Measurements from ENCODE around the gene MSI2.

Gene MSI2

GRCh38 chr17:57633236-57633635 lies 376.9 kb downstream of the MSI2 start:
- FAIRE-seq, result no peak

DNA sequence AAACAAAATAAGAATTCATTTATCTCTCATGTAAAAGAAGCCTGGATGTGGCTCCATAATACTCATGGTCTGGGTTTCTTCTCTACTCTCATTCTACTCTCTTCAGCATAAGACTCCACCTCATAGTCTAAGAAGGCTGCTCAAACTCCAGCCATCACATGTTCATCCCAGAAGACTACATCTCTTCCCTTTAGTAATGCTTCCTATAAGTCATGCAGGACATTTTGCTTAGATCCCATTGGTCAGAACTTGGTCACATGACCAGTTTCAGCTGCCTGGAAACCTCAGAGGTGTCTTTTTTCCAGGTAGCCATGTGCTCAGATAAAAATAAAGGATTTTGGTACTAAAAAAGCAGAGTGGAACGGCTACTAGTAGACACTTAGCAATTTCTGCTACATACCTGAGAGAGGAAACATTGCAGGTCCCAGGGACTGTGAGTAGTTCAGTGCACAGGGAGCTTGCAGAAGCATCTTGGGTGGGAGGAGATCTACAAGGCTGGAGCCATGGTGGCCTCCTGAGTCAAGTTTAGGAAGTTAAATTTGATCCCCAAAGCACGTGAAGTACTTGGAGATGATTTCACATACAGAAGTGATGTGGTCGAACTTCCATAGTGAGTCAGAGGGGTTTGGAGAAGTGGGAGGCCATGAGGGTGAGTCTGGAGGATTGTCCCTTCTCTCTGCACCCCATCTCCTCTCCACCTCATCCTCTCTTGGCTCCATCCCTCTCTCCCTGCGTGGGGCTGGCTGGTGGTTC lies 378.6 kb downstream of the MSI2 start:
- no peak for FAIRE-seq

DNA sequence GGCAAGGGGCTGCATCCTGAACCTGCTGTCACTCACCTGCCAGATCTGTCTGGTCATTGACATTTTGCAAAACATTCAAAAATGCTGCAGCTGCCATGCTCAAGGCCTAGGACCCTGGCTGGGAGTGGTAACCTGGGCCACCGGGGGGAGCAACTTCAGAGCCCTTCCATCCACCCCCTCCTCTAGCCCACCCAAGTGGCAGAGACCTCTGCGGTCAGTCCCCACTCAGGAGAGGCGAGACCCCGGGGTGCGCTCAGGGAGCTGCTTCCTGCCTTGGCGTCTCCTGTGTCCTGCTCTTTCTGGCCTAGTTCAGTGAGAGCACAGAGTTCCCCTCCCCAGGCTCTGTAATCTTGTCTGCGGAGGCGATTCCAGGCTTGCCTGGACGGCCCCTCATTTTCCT lies 380.0 kb downstream of the MSI2 start:
- FAIRE-seq, result no peak

DNA sequence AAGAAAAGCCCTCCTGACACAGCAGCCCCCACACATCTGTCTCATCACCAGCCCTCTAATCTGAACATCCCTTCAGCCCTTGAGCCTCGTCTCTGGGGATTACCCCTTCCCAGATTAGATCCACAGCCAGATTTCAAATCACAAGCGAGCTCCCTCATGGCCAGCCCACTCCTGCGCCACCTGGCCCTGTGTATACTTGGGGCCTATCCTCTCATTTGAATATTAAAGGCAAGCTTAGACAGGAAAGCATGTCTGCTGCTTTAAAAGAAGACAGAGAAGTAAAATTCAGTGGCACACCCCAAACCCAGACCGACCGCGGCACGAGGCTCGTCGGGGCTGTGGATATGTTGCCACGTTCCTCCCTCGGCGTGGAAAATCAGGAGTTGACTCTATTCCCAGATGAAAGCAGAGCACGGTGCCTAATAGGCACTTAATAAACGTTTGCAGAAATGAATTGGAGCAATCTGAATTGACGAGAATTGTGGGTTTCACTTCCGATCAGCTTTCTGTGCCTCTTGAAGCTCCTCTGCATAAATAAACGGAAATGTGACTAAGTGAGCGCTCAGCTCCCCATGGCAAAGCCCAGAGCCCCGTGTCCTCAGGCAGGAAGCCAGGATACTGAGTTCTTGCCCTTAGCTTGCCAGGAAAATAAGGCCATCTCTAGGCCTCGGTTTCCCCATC lies 380.8 kb downstream of the MSI2 start:
- no peak for FAIRE-seq

DNA sequence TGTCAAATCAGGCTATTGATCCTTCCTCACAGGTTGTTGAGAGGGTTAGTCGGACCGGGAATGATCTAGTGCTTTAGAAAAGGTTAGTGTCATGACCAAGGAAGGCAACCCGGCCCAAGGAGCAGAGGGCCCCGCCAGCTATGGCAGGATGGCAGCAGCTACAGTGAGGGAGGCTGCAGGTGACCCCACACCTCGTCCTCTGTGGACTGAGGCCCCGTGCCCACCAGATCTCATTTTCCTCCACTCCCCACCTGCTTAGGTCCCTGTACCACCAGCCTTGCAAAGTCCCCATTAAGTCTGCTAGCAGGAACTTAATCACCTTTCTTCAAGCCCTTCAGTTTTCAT lies 381.3 kb downstream of the MSI2 start:
- no peak for FAIRE-seq

- no peak for FAIRE-seq
Observed at GRCh38 chr17:57638284-57638683, 382.0 kb downstream of the MSI2 start.

DNA sequence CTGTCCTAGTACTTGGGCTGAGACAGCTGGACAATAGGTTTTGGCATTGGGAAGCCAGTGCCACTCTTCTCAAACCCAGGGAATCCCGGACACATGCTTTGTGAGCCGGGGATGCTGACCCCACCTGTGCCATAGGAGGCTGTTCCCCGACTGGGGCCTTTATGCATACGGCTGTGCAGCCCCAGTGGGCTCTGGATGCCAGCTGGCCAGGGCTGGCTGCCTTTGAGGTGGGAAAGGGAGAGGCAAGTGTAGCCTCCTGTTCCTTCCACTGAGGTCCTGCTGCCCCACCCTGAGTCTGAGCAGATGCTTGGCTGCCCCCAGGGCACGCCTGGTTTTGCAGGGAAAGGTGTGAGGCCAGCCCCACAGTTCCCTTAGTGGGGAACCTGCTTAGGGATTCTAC lies 383.1 kb downstream of the MSI2 start:
- no peak for FAIRE-seq

- FAIRE-seq, result no peak
Observed at GRCh38 chr17:57640079-57640478, 383.8 kb downstream of the MSI2 start.

GRCh38 chr17:57641761-57642160 lies 385.4 kb downstream of the MSI2 start:
- no peak for FAIRE-seq

DNA sequence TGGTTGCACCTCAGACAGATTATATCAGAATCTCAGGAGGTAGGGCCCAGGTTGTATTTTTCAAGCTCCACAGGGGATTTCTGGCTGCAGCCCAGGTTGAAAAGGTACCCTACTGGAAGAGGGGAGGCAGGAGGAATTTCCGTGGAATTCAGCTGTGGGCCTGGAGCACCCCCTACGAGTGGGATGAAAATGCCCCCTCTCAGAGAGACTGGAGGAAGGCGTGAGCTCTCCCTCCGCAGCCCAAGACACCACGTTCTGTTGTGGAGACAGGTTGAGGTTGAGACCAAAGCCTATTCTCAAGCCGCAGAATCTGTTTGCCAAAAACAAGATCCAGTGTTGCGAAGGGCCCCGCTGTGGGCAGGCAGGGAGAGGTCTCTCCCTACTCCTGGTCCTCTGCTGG lies 386.7 kb downstream of the MSI2 start:
- FAIRE-seq, result no peak

DNA sequence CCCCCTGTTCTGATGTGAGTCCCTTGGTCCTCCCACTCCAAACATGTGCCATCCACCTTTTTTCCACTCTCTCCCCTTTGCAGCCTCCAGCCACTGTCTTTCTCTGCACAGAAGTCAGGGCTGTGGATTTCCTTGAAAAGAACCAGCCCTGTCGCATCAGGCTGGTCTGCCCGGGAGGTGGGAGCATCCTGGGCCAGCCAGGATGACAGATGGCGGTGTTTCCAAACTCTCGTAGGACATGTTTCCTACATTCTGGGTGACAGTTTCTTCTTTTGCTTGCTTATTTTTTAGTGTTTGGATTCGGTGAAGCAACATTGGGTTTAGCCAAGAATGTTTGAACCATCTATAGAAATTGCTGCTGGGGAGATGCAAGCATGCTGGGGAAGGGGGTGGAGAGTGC lies 388.0 kb downstream of the MSI2 start:
- no peak for FAIRE-seq

DNA sequence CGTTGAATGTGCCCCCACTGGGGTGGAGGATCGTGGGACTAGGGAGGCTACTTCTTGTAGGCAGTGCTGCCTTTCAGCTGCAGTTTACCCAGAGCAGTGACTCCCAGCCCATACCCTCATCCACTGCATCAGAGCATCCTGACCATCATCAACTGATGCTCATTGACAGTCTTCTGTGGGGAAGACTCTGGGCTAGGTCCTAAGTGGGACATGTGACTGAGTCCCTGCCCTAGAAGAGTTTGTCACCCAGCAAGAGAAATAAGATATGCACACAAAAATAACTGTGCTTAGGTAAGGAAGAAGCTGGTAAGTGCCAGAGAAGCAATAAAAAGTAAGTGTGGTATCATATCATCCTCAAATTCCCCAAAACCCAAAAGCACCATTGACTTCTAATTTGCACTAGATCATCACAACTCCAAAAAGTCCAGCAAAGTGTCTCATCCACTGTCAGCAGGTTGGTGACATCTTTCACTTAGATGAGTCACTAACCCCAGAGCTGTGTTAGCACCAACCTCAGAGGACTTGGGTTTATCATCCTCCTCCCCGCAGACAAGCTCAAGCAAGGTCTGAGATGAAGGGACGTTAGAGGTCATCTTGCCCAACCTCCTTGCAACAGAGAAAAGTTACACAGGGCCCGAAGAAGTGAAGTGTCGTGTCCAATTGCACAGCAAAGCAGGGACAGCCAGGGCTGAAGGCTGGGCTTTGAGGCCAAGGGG lies 389.8 kb downstream of the MSI2 start:
- no peak for FAIRE-seq

DNA sequence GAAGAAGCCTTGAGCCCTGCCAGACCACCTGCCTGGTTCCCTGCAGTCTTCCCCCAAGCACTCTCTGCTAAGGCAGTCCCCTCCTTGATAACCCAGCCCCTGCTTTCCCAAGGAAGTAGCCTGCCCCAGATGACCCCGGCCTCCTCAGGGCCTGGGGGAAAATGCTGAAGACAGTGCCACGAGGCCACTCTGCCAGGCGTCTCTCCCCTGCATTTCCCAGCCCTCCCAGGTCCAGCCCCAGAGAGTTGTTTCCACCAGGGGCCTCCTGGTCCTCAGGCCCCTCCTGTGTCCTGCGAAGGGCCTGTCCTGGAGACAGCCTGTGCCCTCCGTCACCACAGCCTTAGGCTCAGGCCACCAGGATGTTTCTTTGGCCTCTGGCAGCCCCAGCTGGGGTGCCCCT lies 392.4 kb downstream of the MSI2 start:
- FAIRE-seq, result no peak

DNA sequence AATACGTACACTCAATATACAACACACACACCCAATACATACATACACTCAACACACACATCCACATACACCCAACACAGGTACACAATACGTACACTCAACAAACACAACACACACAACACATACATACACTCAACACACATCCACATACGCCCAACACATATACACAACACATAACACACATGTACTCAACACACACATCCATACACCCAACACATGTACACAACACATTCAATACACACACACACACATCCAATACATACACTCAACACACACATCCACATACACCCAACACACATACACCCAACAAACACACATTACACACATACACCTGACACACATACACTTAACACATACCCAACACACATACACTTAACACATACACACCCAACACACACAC lies 392.9 kb downstream of the MSI2 start:
- FAIRE-seq, result no peak

- no peak for FAIRE-seq
Observed at GRCh38 chr17:57649731-57650484, 393.6 kb downstream of the MSI2 start.

GRCh38 chr17:57650548-57650947 lies 394.2 kb downstream of the MSI2 start:
- no peak for FAIRE-seq

DNA sequence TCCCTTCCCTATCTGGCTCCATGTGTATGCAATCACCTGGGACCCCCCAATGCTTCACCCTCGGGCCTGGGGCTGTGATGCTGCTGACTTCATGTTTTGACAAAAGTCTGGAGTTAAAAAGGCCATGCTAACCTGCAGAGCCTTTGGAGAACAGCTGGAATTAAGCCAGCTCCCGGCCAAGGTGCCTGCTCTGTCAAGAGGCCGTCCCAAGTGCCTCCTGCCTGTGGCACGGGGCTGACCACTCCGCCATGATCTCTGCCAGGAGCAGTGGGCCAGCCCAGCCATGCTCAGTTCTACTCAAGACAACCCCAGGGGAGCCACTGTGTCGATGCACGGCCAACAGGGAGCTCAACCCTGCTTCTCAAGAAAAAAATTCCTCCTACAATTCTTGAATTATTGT lies 395.1 kb downstream of the MSI2 start:
- no peak for FAIRE-seq

DNA sequence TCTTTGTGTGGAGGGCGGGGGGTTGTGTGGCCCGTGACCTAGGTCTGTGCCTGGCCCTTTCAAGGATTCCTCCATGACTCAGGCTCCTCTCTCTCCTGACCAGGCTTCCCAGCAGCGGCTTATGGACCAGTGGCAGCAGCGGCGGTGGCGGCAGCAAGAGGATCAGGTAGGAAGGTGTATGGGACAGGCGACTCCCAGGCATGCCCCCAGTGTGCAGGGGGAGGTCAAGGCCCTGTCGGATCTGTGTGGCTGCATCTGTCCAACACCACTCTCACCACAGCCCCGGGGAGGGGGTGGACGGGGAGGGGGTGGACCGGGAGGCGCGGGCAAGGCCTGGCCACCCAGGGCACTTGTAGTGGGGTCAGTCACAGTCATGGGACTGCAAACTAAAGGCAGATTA lies 395.7 kb downstream of the MSI2 start:
- FAIRE-seq, result no peak

DNA sequence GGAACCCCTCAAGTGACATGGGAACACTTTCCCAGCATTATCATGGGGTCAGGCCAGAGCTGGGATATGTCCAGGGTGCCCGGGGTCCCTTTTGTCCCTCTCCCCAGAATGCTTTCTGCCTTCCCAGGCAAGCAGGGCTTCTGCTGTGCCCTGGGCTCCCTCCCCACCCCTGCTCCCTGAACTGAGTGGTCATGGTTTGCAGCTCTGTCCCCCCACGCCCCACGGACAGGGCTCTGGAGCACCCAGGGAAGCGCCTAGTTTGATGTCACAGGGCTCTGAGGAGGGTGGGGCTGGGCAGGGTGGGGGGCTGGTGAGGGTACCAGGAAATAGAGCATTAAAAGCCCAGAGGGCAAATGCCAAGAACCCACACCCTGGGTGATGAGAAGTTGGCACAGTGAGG lies 396.5 kb downstream of the MSI2 start:
- FAIRE-seq, result no peak

DNA sequence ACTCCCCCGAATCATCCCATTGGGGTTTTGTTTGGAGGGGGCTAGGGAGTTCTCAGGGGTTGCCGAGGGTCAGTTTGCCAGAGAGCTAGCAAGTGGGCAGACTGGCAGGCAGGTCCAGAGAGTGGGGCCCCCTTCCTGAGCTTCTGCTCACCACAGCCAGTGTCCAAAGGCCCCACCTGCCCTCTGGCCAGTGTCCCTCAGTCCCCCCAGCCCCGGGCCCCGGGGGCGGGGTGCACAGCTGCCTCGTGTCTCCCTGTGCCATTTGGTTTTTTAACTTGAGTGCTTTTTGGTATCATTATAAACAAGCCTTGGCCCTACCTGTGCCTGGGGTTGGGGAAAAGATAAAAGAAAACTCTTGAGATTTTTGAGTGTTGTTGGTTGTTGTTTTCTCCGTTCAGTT lies 397.0 kb downstream of the MSI2 start:
- FAIRE-seq, result no peak

DNA sequence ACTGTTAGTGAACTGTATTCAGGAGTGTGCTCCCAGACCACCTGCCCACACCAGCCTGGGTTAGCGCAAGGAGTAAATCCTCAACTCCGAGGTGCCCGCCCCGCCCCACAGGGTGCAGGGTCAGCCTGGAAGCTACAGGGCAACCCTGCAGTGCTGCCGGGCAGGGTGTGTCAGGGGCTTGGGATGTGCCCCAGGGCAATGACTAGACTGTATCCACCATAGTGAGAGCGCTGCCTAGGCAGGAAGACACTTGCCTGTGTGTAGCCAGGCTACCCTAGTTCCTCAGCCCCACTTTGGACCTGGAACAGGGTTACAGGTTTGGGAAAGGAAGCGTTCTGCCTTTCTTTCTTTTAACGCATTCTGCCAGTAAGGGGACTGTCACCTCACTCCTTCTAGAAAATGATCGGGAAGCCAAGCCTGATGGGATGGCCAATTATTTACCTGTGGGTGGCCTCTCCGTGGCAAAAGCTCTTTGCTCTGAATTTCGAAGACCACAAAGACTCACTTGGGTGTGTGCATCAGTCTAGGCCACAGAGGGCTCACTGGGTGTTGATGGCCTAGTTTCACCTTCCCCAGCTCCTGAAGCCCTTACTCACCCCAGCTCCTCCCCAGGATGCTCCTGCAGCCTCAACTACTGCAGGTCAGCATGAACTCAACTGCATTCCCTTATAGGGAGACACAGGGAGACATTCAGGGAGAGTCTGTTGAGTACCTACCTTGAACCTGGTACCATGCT lies 397.9 kb downstream of the MSI2 start:
- FAIRE-seq, result no peak

DNA sequence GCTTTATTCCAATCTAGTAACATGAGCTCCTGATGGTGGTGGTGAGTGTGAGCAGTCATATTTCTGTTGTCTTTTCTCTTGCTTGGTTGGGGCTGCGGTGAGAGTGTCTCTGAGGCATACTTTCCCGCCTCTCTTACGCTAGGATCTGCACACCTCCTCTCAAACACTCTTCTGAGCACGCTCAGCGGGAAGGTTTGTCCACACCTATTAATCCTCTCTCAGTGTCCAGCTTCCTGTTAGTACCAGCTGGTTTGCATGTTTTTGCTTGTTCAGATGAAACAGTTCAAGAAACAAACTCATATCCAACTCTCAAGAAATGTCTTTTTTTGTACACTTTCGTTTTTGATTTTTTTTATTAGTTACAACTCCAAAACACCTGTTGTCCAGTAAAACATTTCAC lies 399.2 kb downstream of the MSI2 start:
- no peak for FAIRE-seq

DNA sequence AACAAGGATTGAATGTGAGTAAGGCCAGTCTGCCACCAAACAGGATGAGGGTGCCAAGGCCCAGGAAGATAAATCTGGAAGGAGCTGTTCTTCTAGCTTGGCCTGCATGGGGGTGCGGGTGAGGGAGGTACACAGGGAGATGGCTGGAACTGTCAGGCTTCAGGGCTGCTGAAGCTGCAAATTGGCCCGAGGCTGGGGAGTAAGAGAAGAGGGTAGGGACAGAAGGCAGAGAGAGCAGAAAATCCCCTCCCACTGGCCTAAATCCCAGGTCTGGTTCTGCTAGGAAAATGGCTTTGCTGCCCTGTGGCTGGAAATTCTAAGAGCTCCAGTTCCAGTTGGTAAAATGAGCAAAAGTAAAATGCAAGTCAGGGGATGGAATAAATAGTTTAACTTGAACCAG lies 400.9 kb downstream of the MSI2 start:
- no peak for FAIRE-seq

Data from islet of Langerhans (tissue), 1 donor.